GM12878 (cell line): ENCODE data around the gene BNIP1. TPM values are rescaled to one million over a fixed set of nuclear protein-coding genes. Genes with fewer than 3 reads are reported as not detected.
"Not testable (repeated sequence)": the region's sequence is repeated elsewhere in the genome, so short reads cannot be mapped to it uniquely, and the experiment has no call there.

Source experiments
- ATAC-seq: fragments of 200-7000 bp; cut with Tn5 transposase; 3 replicates; pipeline ENCODE4 v1.9.1; 2020; ENCODE audit warnings: mild to moderate bottlenecking, moderate library complexity
- BruUV-seq: library from RNA; stranded (reverse); fragments of 400-500 nt; replicated peaks from 2 replicates; lab custom pipeline; 2021; lab: Mats Ljungman, UMichigan
- CTCF ChIA-PET: fragments of 300-600 bp; sonication (Branson Sonifier 250); formaldehyde crosslinking; extraction: SDS; loops from one replicate; lab custom pipeline; 2021; ENCODE audit warnings: inconsistent platforms; lab: Yijun Ruan, JAX
- POLR2A ChIA-PET: fragments of 350-600 bp; formaldehyde crosslinking; extraction: SDS; loops from one replicate; lab custom pipeline; 2021; ENCODE audit warnings: inconsistent platforms; lab: Charles Lee
- RAD21 ChIA-PET: fragments of 300-600 bp; sonication (Branson Sonifier 250); formaldehyde crosslinking; loops from one replicate; lab custom pipeline; 2023; ENCODE audit warnings: antibody characterized with exemption; ENCODE audit not compliant: unreplicated experiment; lab: Charles Lee
- SMC1A ChIA-PET: fragments of 300-600 bp; sonication (Branson Sonifier 250); formaldehyde crosslinking; loops from one replicate; lab custom pipeline; 2023; ENCODE audit not compliant: unreplicated experiment, uncharacterized antibody; lab: Charles Lee
- DNase-seq: peaks from one replicate; pipeline ENCODE4 v3.0.0-alpha.2; 2011; ENCODE audit warnings: low read depth, low spot score
- FAIRE-seq: peaks from 3 replicates; lab custom pipeline; 2011; peaks lifted over from hg19 to GRCh38; lab: Jason Lieb, UNC
- H2AFZ ChIP-seq: 2 replicates; pipeline ENCODE4 v1.6.0; 2011; ENCODE audit warnings: low read depth, low read length, control low read depth; ENCODE audit not compliant: control insufficient read depth
- H3K27ac ChIP-seq: 2 replicates; pipeline ENCODE4 v1.5.1; 2011; ENCODE audit warnings: control low read depth; ENCODE audit not compliant: control insufficient read depth, insufficient read depth
- H3K27me3 ChIP-seq, 2 experiments: replicated peaks in 1 of 2; 2 replicates each; pipeline versions ENCODE4 v1.6.0 to v1.6.1; 2011; ENCODE audit warnings: low read length in 1 of 2; ENCODE audit not compliant: control insufficient read depth in 2 of 2, insufficient read depth in 2 of 2
- H3K36me3 ChIP-seq, 2 experiments: 2 replicates each; pipeline ENCODE4 v1.5.1; 2011; ENCODE audit warnings: low read length in 1 of 2; ENCODE audit not compliant: control insufficient read depth in 2 of 2, insufficient read depth in 2 of 2
- H3K4me1 ChIP-seq: 2 replicates; pipeline ENCODE4 v1.6.1; 2011; ENCODE audit warnings: mild to moderate bottlenecking, low read length, moderate library complexity, mixed read lengths; ENCODE audit not compliant: control insufficient read depth, insufficient read depth
- H3K4me2 ChIP-seq: 2 replicates; pipeline ENCODE4 v1.6.0; 2011; ENCODE audit warnings: control low read depth; ENCODE audit not compliant: control insufficient read depth, insufficient read depth
- H3K4me3 ChIP-seq: fragments of 200-600 bp; sonication (generic); 2 replicates; pipeline ENCODE4 v1.5.1; 2016
- H3K79me2 ChIP-seq: 2 replicates; pipeline ENCODE4 v1.6.0; 2011; ENCODE audit warnings: low read length; ENCODE audit not compliant: control insufficient read depth, insufficient read depth
- H3K9ac ChIP-seq: 2 replicates; pipeline ENCODE4 v1.8.0; 2011; ENCODE audit warnings: low read length, control low read depth, mixed read lengths; ENCODE audit not compliant: control insufficient read depth, insufficient read depth
- H3K9me3 ChIP-seq: replicated peaks from 3 replicates; pipeline ENCODE4 v1.5.1; 2011; ENCODE audit warnings: mild to moderate bottlenecking, low read length; ENCODE audit not compliant: control insufficient read depth, insufficient read depth
- H4K20me1 ChIP-seq: 2 replicates; pipeline ENCODE4 v1.6.0; 2011; ENCODE audit not compliant: control insufficient read depth, insufficient read depth
- EZH2 ChIP-seq: IDR thresholded peaks from 2 replicates; pipeline ENCODE4 v1.6.1; 2012; ENCODE audit warnings: low read depth, mild to moderate bottlenecking, control low read depth, inconsistent platforms, low read length, borderline replicate concordance; ENCODE audit not compliant: control insufficient read depth
- KAT2A ChIP-seq: conservative IDR thresholded peaks from 2 replicates; pipeline ENCODE4 v1.6.1; 2011; ENCODE audit warnings: low read depth, low read length; ENCODE audit not compliant: control insufficient read depth
- NBN ChIP-seq: fragments of 450-650 bp; IDR thresholded peaks from 2 replicates; pipeline ENCODE4 v1.6.1; 2016
- NR2C1 ChIP-seq: fragments of 450-650 bp; IDR thresholded peaks from 2 replicates; pipeline ENCODE4 v1.6.1; 2017; ENCODE audit warnings: antibody characterized with exemption, mild to moderate bottlenecking, moderate library complexity
- SUZ12 ChIP-seq: fragments of 200-600 bp; sonication (generic); IDR thresholded peaks from one replicate; pipeline ENCODE4 v1.6.1; 2018; ENCODE audit warnings: antibody characterized with exemption, mild to moderate bottlenecking; ENCODE audit not compliant: unreplicated experiment
- TCF7 ChIP-seq: IDR thresholded peaks from 2 replicates; pipeline ENCODE4 v1.6.1; 2014; ENCODE audit warnings: antibody characterized with exemption, borderline replicate concordance
- WGBS: methylation state at CpG from one replicate; pipeline ENCODE4 v1.1.6; 2016; ENCODE audit warnings: low lambda C conversion rate; ENCODE audit not compliant: insufficient replicate concordance, insufficient coverage; ENCODE audit errors: missing lambda C conversion rate; 5-methylcytosine and 5-hydroxymethylcytosine counted together
- in situ Hi-C: fragments of 300-500 bp; cut with MboI; formaldehyde crosslinking; loops from 9 replicates; pipeline ENCODE4 v1.14.3; 2018; ENCODE audit warnings: mixed read lengths
- intact Hi-C: fragments of 100-400 bp; cut with micrococcal nuclease; formaldehyde crosslinking; loops from one replicate; pipeline ENCODE4 v1.14.2; 2022; ENCODE audit not compliant: unreplicated experiment
- polyA plus RNA-seq, 11 experiments: library from polyadenylated mRNA; depleted of rRNA in 4 of 11; unstranded in 6 of 11; stranded (reverse) in 5 of 11; fragments of >200 nt; fragmentation: Nextera tagmentation in 4 of 11; fragmentation: Illumina TruSeq in 1 of 11; extraction: Ambion mirVana in 4 of 11; extraction: Trizol in 1 of 11; gene quantifications; 1 replicate in 1 of 11; 2 replicates in 10 of 11; pipeline versions ENCODE4 v1.2.1 to v1.2.3, GENCODE V29; 2011 to 2016; ENCODE audit warnings: inconsistent platforms in 2 of 11, missing spikeins in 2 of 11, low read depth in 1 of 11
- total RNA-seq, 4 experiments: library from RNA; depleted of rRNA in 3 of 4; stranded (reverse); fragments of >200 nt in 3 of 4; fragmentation: Illumina TruSeq in 1 of 4; extraction: Trizol in 1 of 4; gene quantifications; 2 replicates each; pipeline versions ENCODE4 v1.2.1 to v1.2.3, GENCODE V29; 2013 to 2021
- TF ChIP-seq, protein P1 (sequence below): fragments of 450-650 bp; formaldehyde crosslinking; IDR thresholded peaks from 2 replicates; pipeline ENCODE4 v1.5.0; 2022; ENCODE audit warnings: mild to moderate bottlenecking, missing genetic modification characterization

The BNIP1 gene
- total and polyA plus RNA-seq, 10 of the 15 experiments (the other 5 are each of a cell fraction or from before 2014, with no cell fraction given), result 20.5 to 62.5 (median 27.4) TPM

DNA sequence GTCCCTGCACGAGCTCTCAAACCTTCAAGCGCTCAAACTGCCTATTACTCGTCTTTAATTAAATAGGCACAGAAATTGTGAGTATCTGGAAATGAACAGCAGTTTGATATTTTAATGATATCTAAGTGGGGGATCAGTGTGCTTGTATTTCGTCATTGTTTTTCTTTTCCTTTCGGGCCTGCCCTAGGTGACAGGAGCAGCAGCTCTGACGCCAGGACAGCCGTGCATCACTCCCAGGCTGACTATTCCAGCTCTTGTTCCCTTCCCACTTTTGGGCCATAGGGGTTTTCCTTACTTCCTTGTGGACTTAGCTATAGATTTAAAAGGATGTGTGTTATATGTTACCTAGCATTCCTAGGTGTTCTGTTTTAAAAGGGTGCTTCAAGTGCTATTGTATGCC, 9.5 kb downstream of the BNIP1 start:
- in situ Hi-C loops (no loop called here), intact Hi-C loops (no loop called here)
- H3K9ac ChIP-seq, result no peak overlapping the region
- H3K79me2 ChIP-seq, result no peaks in the 10 kb centered on the region
- no TSS peak for BruUV-seq
- peaks cover 7 to 13% of the 10 kb centered on the region in 2 experiments for H3K36me3 ChIP-seq
- RAD21 ChIA-PET, result no interaction called here
- POLR2A ChIA-PET, result no interaction called here
- no peak overlapping the region for H3K27ac ChIP-seq
- no peaks in the 10 kb centered on the region; the same call in 2 of the 3 replicates for H3K9me3 ChIP-seq
- TF ChIP-seq TCF7, result no peak
- no peak for TF ChIP-seq KAT2A
- TF ChIP-seq NBN, result no peak
- no peak for TF ChIP-seq SUZ12
- TF ChIP-seq, protein P1, sequence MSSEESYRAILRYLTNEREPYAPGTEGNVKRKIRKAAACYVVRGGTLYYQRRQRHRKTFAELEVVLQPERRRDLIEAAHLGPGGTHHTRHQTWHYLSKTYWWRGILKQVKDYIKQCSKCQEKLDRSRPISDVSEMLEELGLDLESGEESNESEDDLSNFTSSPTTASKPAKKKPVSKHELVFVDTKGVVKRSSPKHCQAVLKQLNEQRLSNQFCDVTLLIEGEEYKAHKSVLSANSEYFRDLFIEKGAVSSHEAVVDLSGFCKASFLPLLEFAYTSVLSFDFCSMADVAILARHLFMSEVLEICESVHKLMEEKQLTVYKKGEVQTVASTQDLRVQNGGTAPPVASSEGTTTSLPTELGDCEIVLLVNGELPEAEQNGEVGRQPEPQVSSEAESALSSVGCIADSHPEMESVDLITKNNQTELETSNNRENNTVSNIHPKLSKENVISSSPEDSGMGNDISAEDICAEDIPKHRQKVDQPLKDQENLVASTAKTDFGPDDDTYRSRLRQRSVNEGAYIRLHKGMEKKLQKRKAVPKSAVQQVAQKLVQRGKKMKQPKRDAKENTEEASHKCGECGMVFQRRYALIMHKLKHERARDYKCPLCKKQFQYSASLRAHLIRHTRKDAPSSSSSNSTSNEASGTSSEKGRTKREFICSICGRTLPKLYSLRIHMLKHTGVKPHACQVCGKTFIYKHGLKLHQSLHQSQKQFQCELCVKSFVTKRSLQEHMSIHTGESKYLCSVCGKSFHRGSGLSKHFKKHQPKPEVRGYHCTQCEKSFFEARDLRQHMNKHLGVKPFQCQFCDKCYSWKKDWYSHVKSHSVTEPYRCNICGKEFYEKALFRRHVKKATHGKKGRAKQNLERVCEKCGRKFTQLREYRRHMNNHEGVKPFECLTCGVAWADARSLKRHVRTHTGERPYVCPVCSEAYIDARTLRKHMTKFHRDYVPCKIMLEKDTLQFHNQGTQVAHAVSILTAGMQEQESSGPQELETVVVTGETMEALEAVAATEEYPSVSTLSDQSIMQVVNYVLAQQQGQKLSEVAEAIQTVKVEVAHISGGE (CRISPR knock-in tag), result no peak
- no peak for TF ChIP-seq NR2C1
- TF ChIP-seq EZH2, result no peak
- H3K4me3 ChIP-seq, result no peak overlapping the region
- H4K20me1 ChIP-seq, result no peaks in the 10 kb centered on the region
- no peak overlapping the region for H3K4me2 ChIP-seq
- H3K4me1 ChIP-seq, result no peaks in the 10 kb centered on the region
- WGBS, result 100% methylated on average over 7 of the region's 7 CpGs
- ATAC-seq (no peak), FAIRE-seq (no peak), DNase-seq (no peak)
- SMC1A ChIA-PET, result no interaction called here
- no peak overlapping the region for H2AFZ ChIP-seq
- CTCF ChIA-PET, result interaction anchor here (0.6 kb wide), 1 partner anchor 12 kb away, joined by 3 read pairs; no protein-coding TSS in a partner anchor
- no peaks in the 10 kb centered on the region for H3K27me3 ChIP-seq

DNA sequence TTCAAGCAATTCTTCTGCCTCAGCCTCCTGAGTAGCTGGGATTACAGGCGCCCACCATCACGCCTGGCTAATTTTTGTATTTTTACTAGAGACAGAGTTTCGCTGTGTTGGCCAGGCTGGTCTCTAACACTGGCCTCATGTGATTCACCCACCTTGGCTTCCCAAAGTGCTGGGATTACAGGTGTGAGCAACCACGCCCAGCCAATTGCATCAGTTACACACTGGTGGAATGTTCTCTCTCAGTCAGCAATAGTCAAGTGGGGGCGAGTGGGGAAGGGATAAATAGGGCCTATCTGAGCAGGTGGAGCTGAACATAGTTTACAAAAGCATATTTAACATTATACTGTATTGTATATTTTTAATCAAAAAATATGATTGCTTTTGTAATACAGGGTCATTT, 10.3 kb downstream of the BNIP1 start:
- FAIRE-seq, H3K4me2 ChIP-seq, H3K27me3 ChIP-seq, ATAC-seq, SMC1A ChIA-PET, in situ Hi-C loops, H3K27ac ChIP-seq, H3K79me2 ChIP-seq, POLR2A ChIA-PET, H3K4me1 ChIP-seq, DNase-seq, H4K20me1 ChIP-seq, H2AFZ ChIP-seq, H3K9me3 ChIP-seq, BruUV-seq, CTCF ChIA-PET, H3K4me3 ChIP-seq, H3K9ac ChIP-seq, intact Hi-C loops, RAD21 ChIA-PET: not testable (repeated sequence)
- WGBS, result 95% methylated on average over 5 of the region's 5 CpGs
- peaks cover 5 to 15% of the 10 kb centered on the region in 2 experiments for H3K36me3 ChIP-seq
